HG03064 (cell line): Measurements from ENCODE around the gene EPDR1.

ENCODE experiments used
- ATAC-seq: cut with Tn5 transposase; IDR thresholded peaks from one replicate; pipeline ENCODE4 v1.9.1; 2021; ENCODE audit warnings: low read depth; ENCODE audit not compliant: unreplicated experiment

The EPDR1 gene

GRCh38 chr7:37973915-37974314 lies 53.5 kb downstream of the EPDR1 start:
- ATAC-seq = no peak

GRCh38 chr7:37974711-37975110 lies 54.3 kb downstream of the EPDR1 start:
- ATAC-seq = no peak

- no peak for ATAC-seq
Measured at GRCh38 chr7:37977243-37977642, 56.8 kb downstream of the EPDR1 start.

GRCh38 chr7:37981664-37982063 lies 61.2 kb downstream of the EPDR1 start:
- no peak for ATAC-seq

GRCh38 chr7:37982423-37982822 lies 62.0 kb downstream of the EPDR1 start:
- ATAC-seq = no peak

GRCh38 chr7:37984750-37985390 lies 64.4 kb downstream of the EPDR1 start:
- no peak for ATAC-seq

GRCh38 chr7:37986908-37987330 lies 66.5 kb downstream of the EPDR1 start:
- no peak for ATAC-seq

GRCh38 chr7:37987732-37988131 lies 67.3 kb downstream of the EPDR1 start:
- ATAC-seq = no peak

GRCh38 chr7:37988721-37989650 lies 68.5 kb downstream of the EPDR1 start:
- no peak for ATAC-seq

GRCh38 chr7:37990337-37990736 lies 69.9 kb downstream of the EPDR1 start:
- ATAC-seq = no peak

GRCh38 chr7:37993060-37993501 lies 72.6 kb downstream of the EPDR1 start:
- no peak for ATAC-seq

- ATAC-seq = no peak
Measured at GRCh38 chr7:37999673-38000072, 79.2 kb downstream of the EPDR1 start.

GRCh38 chr7:38000272-38000671 lies 79.8 kb downstream of the EPDR1 start:
- no peak for ATAC-seq
